GM12891 (cell line): ENCODE results near the gene CDH13.

Experiments
- POLR2A ChIP-seq: IDR thresholded peaks from 2 replicates; pipeline ENCODE4 v1.6.1; 2011; ENCODE audit warnings: low read depth, low read length, control low read depth
- POLR2AphosphoS5 ChIP-seq: IDR thresholded peaks from 2 replicates; pipeline ENCODE4 v1.6.1; 2011; ENCODE audit warnings: low read depth, low read length, control low read depth
- TAF1 ChIP-seq: IDR thresholded peaks from 2 replicates; pipeline ENCODE4 v1.6.1; 2011; ENCODE audit warnings: low read depth, low read length, control low read depth

- no peak for TF ChIP-seq POLR2A
- no peak for TF ChIP-seq POLR2AphosphoS5
- TF ChIP-seq TAF1: no peak
These were observed 1207.2 kb downstream of the CDH13 start for GRCh38 chr16:83833921-83834320.
